ENCODE results near the gene BTG2. TPM values are rescaled to one million over a fixed set of nuclear protein-coding genes. Genes with fewer than 3 reads are reported as not detected.

BTG2 gene
- total RNA-seq, 1 experiment from 2014 or later: 24.2 TPM

GRCh38 chr1:203276408-203276807, 28.9 kb upstream of the BTG2 start:
- Histone ChIP-seq H3K4me1 (ENCODE audit: control insufficient read depth in 1 of 2, insufficient read depth in 2 of 2, low read length in 2 of 2) (peaks cover 0 to 22% of the 10 kb centered on the region in 2 experiments; a peak in 2 of 4 replicates), H3K4me3 (replicated peaks in 1 of 2; ENCODE audit: low read depth in 1 of 2, low read length in 2 of 2) (no peak overlapping the region), H3K36me3 (ENCODE audit: control insufficient read depth in 1 of 2, insufficient read depth in 2 of 2, low read length in 2 of 2) (no peaks in the 10 kb centered on the region), H3K4me2 (ENCODE audit: low read length) (no peak overlapping the region), H3K9me2 (ENCODE audit: insufficient read depth) (no peaks in the 10 kb centered on the region), H3K27me3 (ENCODE audit: insufficient read depth, low read length) (no peaks in the 10 kb centered on the region), H3K27ac (ENCODE audit: low read depth, low read length) (no peak overlapping the region), H4K20me1 (ENCODE audit: insufficient read depth) (no peaks in the 10 kb centered on the region), H2AFZ (ENCODE audit: low read depth, low read length, poor library complexity, severe bottlenecking) (no peak overlapping the region), H3K9ac (ENCODE audit: low read length) (no peak overlapping the region), H3K79me2 (ENCODE audit: insufficient read depth, low read length) (no peaks in the 10 kb centered on the region), H3K9me3 (ENCODE audit: control insufficient read depth in 1 of 2, insufficient read depth in 1 of 2, low read depth in 1 of 2, low read length in 2 of 2) (no peaks in the 10 kb centered on the region)
- TF ChIP-seq CBX3 (IDR thresholded peaks at IDR 0.05; ENCODE audit: low read depth): no peak
- no peak for TF ChIP-seq ZNF274 (IDR thresholded peaks at IDR 0.05; ENCODE audit: low read depth, low read length)
- TF ChIP-seq SRF (IDR thresholded peaks at IDR 0.05; ENCODE audit: low read depth): no peak
- TF ChIP-seq JUND (IDR thresholded peaks at IDR 0.05): no peak
- no peak for TF ChIP-seq POLR2AphosphoS5 (IDR thresholded peaks at IDR 0.05; ENCODE audit: low read depth, low read length)
- no peak for TF ChIP-seq EZH2phosphoT487 (IDR thresholded peaks at IDR 0.05; ENCODE audit: borderline replicate concordance)
- no peak for TF ChIP-seq CEBPB (IDR thresholded peaks at IDR 0.05; ENCODE audit: low read depth)
- TF ChIP-seq RAD21 (IDR thresholded peaks at IDR 0.05; ENCODE audit: low read depth): no peak
- RAD21 ChIA-PET (ENCODE audit: low non-redundant PET in 1 of 2, low total read pairs in 2 of 2, uncharacterized antibody in 2 of 2, unreplicated experiment in 2 of 2): no interaction called here
- CTCF ChIA-PET: interaction anchor here (1.1 kb wide), 1 partner anchor 11 kb away, joined by 3 read pairs; no protein-coding TSS in a partner anchor
- ATAC-seq (no peak), DNase-seq (ENCODE audit: low read depth, low spot score) (no peak)
- intact Hi-C loops (cut with micrococcal nuclease): no loop called here
- BruUV-seq (replicated peaks): no TSS peak
- POLR2A ChIA-PET: no interaction called here

GRCh38 chr1:203276916-203277545, 28.3 kb upstream of the BTG2 start:
- Histone ChIP-seq H3K79me2 (ENCODE audit: insufficient read depth, low read length) (no peaks in the 10 kb centered on the region), H3K27ac (ENCODE audit: low read depth, low read length) (no peak overlapping the region), H3K9ac (ENCODE audit: low read length) (no peak overlapping the region), H3K27me3 (ENCODE audit: insufficient read depth, low read length) (no peaks in the 10 kb centered on the region), H3K4me1 (ENCODE audit: control insufficient read depth in 1 of 2, insufficient read depth in 2 of 2, low read length in 2 of 2) (peaks cover 0 to 21% of the 10 kb centered on the region in 2 experiments; a peak in 2 of 4 replicates), H3K36me3 (ENCODE audit: control insufficient read depth in 1 of 2, insufficient read depth in 2 of 2, low read length in 2 of 2) (no peaks in the 10 kb centered on the region), H3K9me3 (ENCODE audit: control insufficient read depth in 1 of 2, insufficient read depth in 1 of 2, low read depth in 1 of 2, low read length in 2 of 2) (no peaks in the 10 kb centered on the region), H2AFZ (ENCODE audit: low read depth, low read length, poor library complexity, severe bottlenecking) (no peak overlapping the region), H3K4me2 (ENCODE audit: low read length) (no peak overlapping the region), H4K20me1 (ENCODE audit: insufficient read depth) (no peaks in the 10 kb centered on the region), H3K9me2 (ENCODE audit: insufficient read depth) (no peaks in the 10 kb centered on the region), H3K4me3 (replicated peaks in 1 of 2; ENCODE audit: low read depth in 1 of 2, low read length in 2 of 2) (no peak overlapping the region)
- intact Hi-C loops (cut with micrococcal nuclease): no loop called here
- POLR2A ChIA-PET: no interaction called here
- CTCF ChIA-PET: interaction anchor here (1.1 to 1.2 kb wide), 2 partner anchors 10 kb away, joined by 3 to 7 read pairs; no protein-coding TSS in a partner anchor
- no peak for DNase-seq (ENCODE audit: low read depth, low spot score)
- no peak for ATAC-seq
- no TSS peak for BruUV-seq (replicated peaks)
- TF ChIP-seq CEBPB (IDR thresholded peaks at IDR 0.05; ENCODE audit: low read depth): no peak
- TF ChIP-seq EZH2phosphoT487 (IDR thresholded peaks at IDR 0.05; ENCODE audit: borderline replicate concordance): no peak
- no peak for TF ChIP-seq ZNF274 (IDR thresholded peaks at IDR 0.05; ENCODE audit: low read depth, low read length)
- no peak for TF ChIP-seq ELF1 (IDR thresholded peaks at IDR 0.05; ENCODE audit: borderline replicate concordance, low read depth)
- no peak for TF ChIP-seq JUND (IDR thresholded peaks at IDR 0.05)
- no peak for TF ChIP-seq ZFX (IDR thresholded peaks at IDR 0.05)
- no peak for TF ChIP-seq EZH2 (IDR thresholded peaks at IDR 0.05)
- no peak for TF ChIP-seq YY1 (IDR thresholded peaks at IDR 0.05; ENCODE audit: extremely low read depth, insufficient replicate concordance, low read depth, low read length)
- TF ChIP-seq EGR1 (IDR thresholded peaks at IDR 0.05; ENCODE audit: low read depth): no peak
- TF ChIP-seq FOSL1 (IDR thresholded peaks at IDR 0.05; ENCODE audit: low read depth): no peak
- TF ChIP-seq, protein P1, sequence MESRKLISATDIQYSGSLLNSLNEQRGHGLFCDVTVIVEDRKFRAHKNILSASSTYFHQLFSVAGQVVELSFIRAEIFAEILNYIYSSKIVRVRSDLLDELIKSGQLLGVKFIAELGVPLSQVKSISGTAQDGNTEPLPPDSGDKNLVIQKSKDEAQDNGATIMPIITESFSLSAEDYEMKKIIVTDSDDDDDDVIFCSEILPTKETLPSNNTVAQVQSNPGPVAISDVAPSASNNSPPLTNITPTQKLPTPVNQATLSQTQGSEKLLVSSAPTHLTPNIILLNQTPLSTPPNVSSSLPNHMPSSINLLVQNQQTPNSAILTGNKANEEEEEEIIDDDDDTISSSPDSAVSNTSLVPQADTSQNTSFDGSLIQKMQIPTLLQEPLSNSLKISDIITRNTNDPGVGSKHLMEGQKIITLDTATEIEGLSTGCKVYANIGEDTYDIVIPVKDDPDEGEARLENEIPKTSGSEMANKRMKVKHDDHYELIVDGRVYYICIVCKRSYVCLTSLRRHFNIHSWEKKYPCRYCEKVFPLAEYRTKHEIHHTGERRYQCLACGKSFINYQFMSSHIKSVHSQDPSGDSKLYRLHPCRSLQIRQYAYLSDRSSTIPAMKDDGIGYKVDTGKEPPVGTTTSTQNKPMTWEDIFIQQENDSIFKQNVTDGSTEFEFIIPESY (IDR thresholded peaks at IDR 0.05; ENCODE audit: extremely low read depth, insufficient replicate concordance, low read length): no peak
- RAD21 ChIA-PET (ENCODE audit: low non-redundant PET in 1 of 2, low total read pairs in 2 of 2, uncharacterized antibody in 2 of 2, unreplicated experiment in 2 of 2): no interaction called here
